ENCODE measurements around the gene LAMP5.

- TF ChIP-seq CTCF (IDR thresholded peaks at IDR 0.05) = no peak
- no peak for TF ChIP-seq POLR2A (IDR thresholded peaks at IDR 0.05)
Observed at GRCh38 chr20:9520086-9520485, 5.7 kb downstream of the LAMP5 start.

Data from thyroid gland (tissue), 4 donors.